C4-2B (cell line): Measurements from ENCODE around the gene PHLPP1.

Source experiments
- ZFX ChIP-seq: fragments of 450-650 bp; IDR thresholded peaks from 2 replicates; pipeline ENCODE4 v1.6.1; 2017
- TF ChIP-seq, protein P1 (sequence below): fragments of 450-650 bp; conservative IDR thresholded peaks from 2 replicates; pipeline ENCODE4 v1.5.1; 2017; ENCODE audit warnings: mild to moderate bottlenecking

DNA sequence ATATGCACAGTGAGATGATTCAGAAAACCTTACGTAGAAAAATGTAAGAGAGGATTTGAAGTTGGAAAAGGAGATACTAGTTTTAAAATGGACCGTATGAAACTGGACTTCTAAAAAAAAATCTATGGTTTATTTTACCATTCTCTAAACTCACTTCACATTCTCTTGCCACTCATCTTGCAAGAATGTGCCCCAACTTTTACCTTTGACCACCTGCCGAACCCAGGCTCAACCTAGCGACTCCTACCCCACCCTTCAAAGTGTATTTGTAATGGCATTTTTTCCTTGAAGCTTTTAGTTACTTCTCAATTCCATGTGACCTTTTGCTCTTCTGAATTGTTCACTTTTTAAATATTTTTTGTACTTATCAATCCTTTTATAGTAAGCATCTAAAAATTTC lies 160.8 kb downstream of the PHLPP1 start:
- TF ChIP-seq, protein P1, sequence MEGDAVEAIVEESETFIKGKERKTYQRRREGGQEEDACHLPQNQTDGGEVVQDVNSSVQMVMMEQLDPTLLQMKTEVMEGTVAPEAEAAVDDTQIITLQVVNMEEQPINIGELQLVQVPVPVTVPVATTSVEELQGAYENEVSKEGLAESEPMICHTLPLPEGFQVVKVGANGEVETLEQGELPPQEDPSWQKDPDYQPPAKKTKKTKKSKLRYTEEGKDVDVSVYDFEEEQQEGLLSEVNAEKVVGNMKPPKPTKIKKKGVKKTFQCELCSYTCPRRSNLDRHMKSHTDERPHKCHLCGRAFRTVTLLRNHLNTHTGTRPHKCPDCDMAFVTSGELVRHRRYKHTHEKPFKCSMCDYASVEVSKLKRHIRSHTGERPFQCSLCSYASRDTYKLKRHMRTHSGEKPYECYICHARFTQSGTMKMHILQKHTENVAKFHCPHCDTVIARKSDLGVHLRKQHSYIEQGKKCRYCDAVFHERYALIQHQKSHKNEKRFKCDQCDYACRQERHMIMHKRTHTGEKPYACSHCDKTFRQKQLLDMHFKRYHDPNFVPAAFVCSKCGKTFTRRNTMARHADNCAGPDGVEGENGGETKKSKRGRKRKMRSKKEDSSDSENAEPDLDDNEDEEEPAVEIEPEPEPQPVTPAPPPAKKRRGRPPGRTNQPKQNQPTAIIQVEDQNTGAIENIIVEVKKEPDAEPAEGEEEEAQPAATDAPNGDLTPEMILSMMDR, result no peak
- no peak for TF ChIP-seq ZFX
